ENCODE results near the gene LATS2.
"Not testable (repeated sequence)": the region's sequence is repeated elsewhere in the genome, so short reads cannot be mapped to it uniquely, and the experiment has no call there.

The LATS2 gene

GRCh38 chr13:20989656-20990321 is 71.6 kb downstream of the LATS2 start:
- DNase-seq: no peak

- no peak for DNase-seq
Measured at GRCh38 chr13:20988909-20989655, 72.3 kb downstream of the LATS2 start.

GRCh38 chr13:20988033-20988908 is 73.1 kb downstream of the LATS2 start:
- DNase-seq: no peak

GRCh38 chr13:20987599-20987998 is 73.8 kb downstream of the LATS2 start:
- no peak for DNase-seq

- DNase-seq: no peak
Measured at GRCh38 chr13:20984879-20985278, 76.5 kb downstream of the LATS2 start.

GRCh38 chr13:20983386-20983785 is 78.0 kb downstream of the LATS2 start:
- no peak for DNase-seq

- no peak for DNase-seq
Measured at GRCh38 chr13:20981370-20982095, 79.9 kb downstream of the LATS2 start.

- peak; percentile 50 for DNase-seq
Measured at GRCh38 chr13:20980899-20981298, 80.5 kb downstream of the LATS2 start.

- DNase-seq: peak; percentile 56
Measured at GRCh38 chr13:20980430-20980829, 81.0 kb downstream of the LATS2 start.

- DNase-seq: no peak
Measured at GRCh38 chr13:20977394-20977793, 84.0 kb downstream of the LATS2 start.

GRCh38 chr13:20974981-20975585 is 86.3 kb downstream of the LATS2 start:
- DNase-seq: no peak

GRCh38 chr13:20973886-20974425 is 87.4 kb downstream of the LATS2 start:
- DNase-seq: no peak

GRCh38 chr13:20972731-20973130 is 88.7 kb downstream of the LATS2 start:
- DNase-seq: no peak

GRCh38 chr13:20969182-20969581 is 92.2 kb downstream of the LATS2 start:
- no peak for DNase-seq

GRCh38 chr13:20968745-20969144 is 92.6 kb downstream of the LATS2 start:
- DNase-seq: peak; percentile 13

GRCh38 chr13:20967340-20967739 is 94.0 kb downstream of the LATS2 start:
- no peak for DNase-seq

GRCh38 chr13:20964904-20965303 is 96.5 kb downstream of the LATS2 start:
- no peak for DNase-seq

- DNase-seq: not testable (repeated sequence)
Measured at GRCh38 chr13:20961663-20962062, 99.7 kb downstream of the LATS2 start.

GRCh38 chr13:20960663-20961309 is 100.6 kb downstream of the LATS2 start:
- DNase-seq: no peak

- peak; percentile 54 for DNase-seq
Measured at GRCh38 chr13:20957049-20957620, 104.3 kb downstream of the LATS2 start.

GRCh38 chr13:20955496-20955895 is 105.9 kb downstream of the LATS2 start:
- DNase-seq: no peak

Data from MV-4-11 (cell line).